ENCODE data around the gene REELD1.

Gene REELD1

GRCh38 chr4:146224326-146224966 is 10.1 kb downstream of the REELD1 start:
- DNase-seq (ENCODE audit: low read depth), result no peak

- no peak for DNase-seq (ENCODE audit: low read depth)
Observed at GRCh38 chr4:146229406-146229805, 15.1 kb downstream of the REELD1 start.

- DNase-seq (ENCODE audit: low read depth), result no peak
Observed at GRCh38 chr4:146232131-146232722, 17.9 kb downstream of the REELD1 start.

- no peak for DNase-seq (ENCODE audit: low read depth)
Observed at GRCh38 chr4:146235654-146236177, 21.4 kb downstream of the REELD1 start.

GRCh38 chr4:146236216-146236615 is 21.9 kb downstream of the REELD1 start:
- DNase-seq (ENCODE audit: low read depth), result no peak

- no peak for DNase-seq (ENCODE audit: low read depth)
Observed at GRCh38 chr4:146237092-146237491, 22.8 kb downstream of the REELD1 start.

GRCh38 chr4:146238107-146238506 is 23.8 kb downstream of the REELD1 start:
- no peak for DNase-seq (ENCODE audit: low read depth)

- DNase-seq (ENCODE audit: low read depth), result no peak
Observed at GRCh38 chr4:146243141-146243882, 29.0 kb downstream of the REELD1 start.

GRCh38 chr4:146243883-146244277 is 29.5 kb downstream of the REELD1 start:
- no peak for DNase-seq (ENCODE audit: low read depth)

- DNase-seq (ENCODE audit: low read depth), result no peak
Observed at GRCh38 chr4:146244496-146244895, 30.2 kb downstream of the REELD1 start.

GRCh38 chr4:146245246-146245645 is 30.9 kb downstream of the REELD1 start:
- DNase-seq (ENCODE audit: low read depth), result no peak

- no peak for DNase-seq (ENCODE audit: low read depth)
Observed at GRCh38 chr4:146245850-146246249, 31.5 kb downstream of the REELD1 start.

GRCh38 chr4:146246381-146246780 is 32.0 kb downstream of the REELD1 start:
- DNase-seq (ENCODE audit: low read depth), result no peak

GRCh38 chr4:146247356-146247755 is 33.0 kb downstream of the REELD1 start:
- no peak for DNase-seq (ENCODE audit: low read depth)

GRCh38 chr4:146252969-146253611 is 38.8 kb downstream of the REELD1 start:
- DNase-seq (ENCODE audit: low read depth), result no peak

- no peak for DNase-seq (ENCODE audit: low read depth)
Observed at GRCh38 chr4:146255463-146255862, 41.1 kb downstream of the REELD1 start.

- DNase-seq (ENCODE audit: low read depth), result no peak
Observed at GRCh38 chr4:146255874-146256273, 41.5 kb downstream of the REELD1 start.

GRCh38 chr4:146256328-146256727 is 42.0 kb downstream of the REELD1 start:
- DNase-seq (ENCODE audit: low read depth), result no peak

- no peak for DNase-seq (ENCODE audit: low read depth)
Observed at GRCh38 chr4:146257511-146257910, 43.2 kb downstream of the REELD1 start.

GRCh38 chr4:146260521-146260920 is 46.2 kb downstream of the REELD1 start:
- no peak for DNase-seq (ENCODE audit: low read depth)

GRCh38 chr4:146261041-146261440 is 46.7 kb downstream of the REELD1 start:
- DNase-seq (ENCODE audit: low read depth), result no peak

GRCh38 chr4:146263793-146264192 is 49.5 kb downstream of the REELD1 start:
- no peak for DNase-seq (ENCODE audit: low read depth)

Measured in fibroblast of the conjunctiva (primary cell).